Fibroblast of skin of abdomen (primary cell): ENCODE data around the gene DZIP3.

Experiments used
- DNase-seq: peaks from one replicate; pipeline ENCODE4 v3.0.0-alpha.2; 2013

Gene DZIP3

DNA sequence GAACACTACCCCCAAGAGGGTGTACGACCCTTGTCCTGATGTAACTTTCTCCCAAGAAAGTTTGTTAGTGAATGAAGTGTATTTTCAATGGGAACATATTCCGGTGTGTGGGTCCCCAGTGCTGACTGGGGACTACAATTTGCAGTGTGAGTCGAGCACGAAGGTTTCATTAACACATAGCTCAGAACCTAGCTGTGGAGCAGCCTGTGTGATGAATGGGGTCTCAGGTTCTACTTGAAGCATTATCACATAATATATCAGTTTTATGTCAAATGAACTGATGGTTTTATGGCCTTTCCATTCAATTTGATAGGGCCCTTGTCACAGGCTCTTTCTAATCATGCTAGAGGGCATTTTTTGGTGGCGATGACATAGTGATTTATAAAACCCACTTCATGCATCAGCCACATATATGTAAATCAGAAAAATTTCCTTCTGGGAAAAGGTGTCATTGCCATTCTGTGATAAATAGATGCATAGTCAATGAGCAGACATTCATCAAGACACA is 123.5 kb downstream of the DZIP3 start:
- no peak for DNase-seq

DNA sequence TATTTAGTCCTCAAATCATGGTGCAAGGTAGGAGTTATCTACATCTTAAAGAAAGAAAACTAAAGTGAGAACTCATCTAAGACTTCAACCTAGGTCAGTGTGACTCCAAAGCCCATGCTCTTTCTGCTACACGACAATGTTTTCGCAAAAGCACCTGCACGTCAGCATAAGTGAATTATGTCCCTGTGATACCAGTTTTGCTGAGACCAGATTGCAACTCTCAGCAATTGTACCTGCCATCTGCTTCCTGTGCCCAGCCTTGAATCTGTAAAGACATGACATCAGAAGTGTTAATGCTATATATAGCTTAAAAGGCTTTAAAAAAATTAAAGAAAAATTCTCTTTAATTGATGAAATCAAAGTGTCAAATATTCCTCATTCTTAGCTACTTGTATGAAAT is 124.3 kb downstream of the DZIP3 start:
- no peak for DNase-seq

DNA sequence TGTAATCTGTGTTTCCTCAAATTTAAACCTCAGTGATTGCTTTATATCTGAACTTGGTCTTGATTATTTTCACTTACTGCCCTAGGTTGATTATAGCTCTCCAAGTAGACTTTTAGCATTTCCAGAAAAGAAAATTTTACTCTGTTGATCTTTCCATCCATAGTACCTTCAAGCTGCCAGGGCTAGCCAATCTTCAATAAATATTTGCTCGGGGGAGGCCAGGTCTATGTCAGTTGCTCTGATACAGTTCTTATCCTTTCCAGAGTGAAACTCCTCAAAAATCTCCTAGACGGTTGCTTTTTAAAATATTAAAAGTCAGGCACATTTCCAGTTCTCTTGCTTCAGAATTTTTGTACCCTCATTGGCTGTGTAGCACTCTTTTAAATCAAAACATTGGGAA is 128.9 kb downstream of the DZIP3 start:
- no peak for DNase-seq

DNA sequence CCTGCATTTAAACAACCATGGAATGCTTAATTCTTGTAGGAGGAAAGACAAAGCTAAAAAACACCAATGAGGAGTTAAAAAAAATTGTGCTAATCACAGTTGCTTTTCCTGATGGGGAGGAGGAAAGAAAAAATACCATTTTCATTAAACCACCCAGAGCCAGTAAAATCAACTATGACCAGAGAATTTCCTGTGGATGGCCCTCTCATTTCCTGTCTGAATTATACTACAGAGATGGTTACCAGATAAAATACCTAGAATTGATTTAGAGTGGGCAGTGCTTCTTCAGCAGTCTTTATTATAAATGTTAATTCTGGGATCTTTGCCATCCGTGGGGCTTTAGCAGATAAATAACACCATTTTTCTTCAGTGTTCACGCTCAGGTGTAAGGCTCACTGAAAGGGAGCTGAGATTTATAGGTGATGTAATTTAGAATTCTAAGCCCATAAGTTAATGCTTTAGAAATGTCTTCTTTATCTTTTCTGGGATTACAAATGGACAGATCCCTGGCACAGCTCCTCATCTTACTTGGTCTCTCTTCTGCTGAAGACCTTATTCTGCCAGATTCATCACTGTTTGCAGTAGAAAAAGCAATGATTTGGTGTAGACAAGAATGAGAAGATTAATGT is 129.8 kb downstream of the DZIP3 start:
- no peak for DNase-seq

DNA sequence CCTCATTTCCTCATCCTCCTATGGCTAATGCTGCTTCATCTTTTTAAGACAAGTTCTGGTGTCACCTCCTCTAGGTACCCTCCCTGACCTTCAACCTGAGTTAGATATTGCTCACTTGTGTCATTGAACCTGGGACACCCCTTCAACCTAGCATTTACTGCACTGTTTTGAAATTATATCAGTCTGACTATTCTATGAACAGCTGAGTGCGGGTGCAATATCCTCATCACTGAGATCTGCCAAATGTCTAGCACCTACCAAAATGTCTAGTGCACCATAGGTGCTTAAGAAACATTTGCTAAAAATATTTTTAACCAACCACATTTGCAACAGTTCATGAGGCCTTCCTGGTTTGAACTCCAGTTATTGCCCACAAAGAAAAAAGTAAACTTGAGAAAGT is 133.2 kb downstream of the DZIP3 start:
- no peak for DNase-seq

DNA sequence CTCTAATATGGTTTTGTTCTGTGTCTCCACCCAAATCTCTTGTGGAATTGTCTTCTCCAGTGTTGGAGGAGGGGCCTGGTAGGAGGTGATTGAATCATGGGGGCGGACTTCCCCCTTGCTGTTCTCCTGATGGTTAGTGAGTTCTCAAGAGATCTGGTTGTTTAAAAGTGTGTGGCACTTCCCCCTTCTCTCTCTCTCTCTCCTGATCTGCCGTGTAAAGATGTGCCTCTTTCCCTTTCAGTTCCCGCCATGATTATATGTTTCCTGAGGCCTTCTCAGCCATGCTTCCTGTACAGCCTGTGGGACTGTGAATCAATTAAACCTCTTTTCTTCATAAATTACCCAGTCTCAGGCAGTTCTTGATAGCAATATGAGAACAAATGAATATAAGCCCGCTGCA is 134.6 kb downstream of the DZIP3 start:
- DNase-seq = no peak

DNA sequence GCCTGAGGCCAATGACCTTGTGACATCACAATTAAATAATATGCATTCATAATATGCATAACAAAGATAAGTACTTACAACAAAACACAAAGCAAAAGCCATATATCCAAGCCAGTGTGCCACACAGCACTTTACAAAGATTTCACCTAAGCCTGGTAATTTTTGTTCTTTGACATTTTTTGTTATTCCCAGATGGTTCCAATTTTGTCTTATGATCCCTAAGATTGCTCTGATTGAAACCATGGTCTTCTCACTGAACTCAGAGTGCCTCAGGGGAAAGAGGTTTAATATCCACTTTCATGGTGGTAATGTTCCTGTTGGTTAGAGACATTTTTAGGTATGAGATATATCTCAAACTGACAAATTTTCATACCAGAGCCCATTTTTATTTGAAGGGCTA is 138.6 kb downstream of the DZIP3 start:
- no peak for DNase-seq

DNA sequence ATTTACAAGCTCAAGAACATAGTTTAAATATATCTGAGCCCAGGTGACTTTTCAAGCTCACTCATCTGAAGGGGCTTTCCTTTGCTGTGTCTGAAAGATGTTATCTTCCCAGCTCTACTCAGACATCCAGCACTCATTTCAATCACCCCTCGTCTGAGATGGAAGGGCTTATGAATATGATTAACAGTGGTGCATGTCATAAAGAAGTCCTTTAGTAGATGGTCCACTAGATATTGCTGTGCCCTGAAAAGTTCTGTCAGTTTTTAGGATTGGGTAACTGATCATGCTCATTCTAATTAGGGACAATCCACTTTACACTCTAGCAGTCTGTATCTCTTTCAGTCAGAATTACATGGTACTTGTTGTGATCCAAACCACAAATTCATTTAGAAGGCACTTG is 139.4 kb downstream of the DZIP3 start:
- no peak for DNase-seq

DNA sequence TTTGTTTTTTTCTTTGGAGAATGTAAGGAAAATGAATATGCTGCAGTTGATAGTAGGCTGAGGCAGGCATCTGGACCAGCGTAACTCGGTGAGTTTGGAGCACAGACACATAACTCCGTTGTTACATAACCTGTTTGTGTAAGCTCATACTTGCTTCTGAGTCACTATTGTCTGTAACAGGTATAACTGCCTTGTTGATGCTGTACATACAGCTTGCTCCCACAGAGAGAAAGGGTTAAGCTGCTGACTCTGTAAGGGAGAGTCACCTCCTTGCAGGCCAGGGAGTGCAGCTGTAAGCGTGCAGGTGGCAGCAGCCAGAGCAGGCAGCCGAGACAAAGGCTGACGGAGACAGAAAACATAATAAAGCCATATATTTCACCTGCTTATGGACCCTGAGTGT is 147.3 kb downstream of the DZIP3 start:
- DNase-seq = no peak

DNA sequence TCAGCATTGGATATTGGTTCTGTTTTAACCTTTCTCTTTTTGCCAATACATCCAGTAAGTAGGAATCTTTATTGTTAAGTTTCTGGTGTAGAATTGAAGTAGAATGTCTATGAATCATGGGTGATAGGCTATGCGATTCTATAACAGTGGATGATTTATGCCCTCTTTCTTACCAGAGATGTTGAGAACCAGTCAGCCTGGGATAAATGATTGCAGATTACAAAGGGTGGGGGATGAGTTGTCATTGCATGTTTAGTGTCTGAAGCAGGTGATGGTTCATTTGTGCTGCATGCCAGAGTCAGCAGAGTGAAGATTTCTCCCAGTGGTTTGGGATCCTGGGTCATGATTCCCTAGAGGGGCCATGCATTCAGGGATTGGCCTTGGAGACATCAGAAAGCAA is 153.4 kb downstream of the DZIP3 start:
- no peak for DNase-seq
